Fibroblast of villous mesenchyme (primary cell): ENCODE results near the gene SPIN1. TPM values are rescaled to one million over a fixed set of nuclear protein-coding genes. Genes with fewer than 3 reads are reported as not detected.
"Not testable (repeated sequence)": the region's sequence is repeated elsewhere in the genome, so short reads cannot be mapped to it uniquely, and the experiment has no call there.

Experiments
- DNase-seq: peaks from one replicate; pipeline ENCODE4 v3.0.0-alpha.2; 2010; ENCODE audit warnings: low read depth
- H3K4me3 ChIP-seq: 2 replicates; pipeline ENCODE4 v1.5.1; 2011; ENCODE audit warnings: low read depth, mild to moderate bottlenecking, low read length
- total RNA-seq: library from RNA; depleted of rRNA; stranded (reverse); fragments of >200 nt; gene quantifications from 2 replicates; pipeline ENCODE4 v1.2.3, GENCODE V29; 2012
- TF ChIP-seq, protein P1 (sequence below): IDR thresholded peaks from 2 replicates; pipeline ENCODE4 v1.5.1; 2012; ENCODE audit warnings: low read depth, mild to moderate bottlenecking, low read length; ENCODE audit not compliant: insufficient read depth

Gene SPIN1
- total RNA-seq, 1 donor: 165 TPM

DNA sequence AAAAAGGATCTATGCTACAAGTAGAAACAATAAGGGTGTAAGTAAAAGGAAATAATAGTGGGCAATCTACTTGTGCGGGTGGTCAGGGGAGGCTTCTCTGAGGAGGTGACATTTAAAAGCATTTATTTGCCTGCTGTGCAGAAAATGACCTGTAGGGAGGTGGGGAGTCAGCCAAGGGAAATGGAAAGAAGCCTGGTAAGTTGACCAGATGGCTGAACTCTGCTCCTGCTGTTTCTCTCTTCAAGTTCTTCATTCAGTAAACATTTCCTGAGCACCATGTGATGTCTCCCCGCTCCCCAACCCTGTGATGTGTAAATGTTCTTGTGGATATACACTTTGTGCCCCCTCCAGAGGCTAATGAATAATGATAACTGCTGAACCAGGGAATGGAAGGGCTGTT lies 9.9 kb upstream of the SPIN1 start:
- peak; percentile 61 for DNase-seq
- TF ChIP-seq, protein P1, sequence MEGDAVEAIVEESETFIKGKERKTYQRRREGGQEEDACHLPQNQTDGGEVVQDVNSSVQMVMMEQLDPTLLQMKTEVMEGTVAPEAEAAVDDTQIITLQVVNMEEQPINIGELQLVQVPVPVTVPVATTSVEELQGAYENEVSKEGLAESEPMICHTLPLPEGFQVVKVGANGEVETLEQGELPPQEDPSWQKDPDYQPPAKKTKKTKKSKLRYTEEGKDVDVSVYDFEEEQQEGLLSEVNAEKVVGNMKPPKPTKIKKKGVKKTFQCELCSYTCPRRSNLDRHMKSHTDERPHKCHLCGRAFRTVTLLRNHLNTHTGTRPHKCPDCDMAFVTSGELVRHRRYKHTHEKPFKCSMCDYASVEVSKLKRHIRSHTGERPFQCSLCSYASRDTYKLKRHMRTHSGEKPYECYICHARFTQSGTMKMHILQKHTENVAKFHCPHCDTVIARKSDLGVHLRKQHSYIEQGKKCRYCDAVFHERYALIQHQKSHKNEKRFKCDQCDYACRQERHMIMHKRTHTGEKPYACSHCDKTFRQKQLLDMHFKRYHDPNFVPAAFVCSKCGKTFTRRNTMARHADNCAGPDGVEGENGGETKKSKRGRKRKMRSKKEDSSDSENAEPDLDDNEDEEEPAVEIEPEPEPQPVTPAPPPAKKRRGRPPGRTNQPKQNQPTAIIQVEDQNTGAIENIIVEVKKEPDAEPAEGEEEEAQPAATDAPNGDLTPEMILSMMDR: peak; percentile 34
- H3K4me3 ChIP-seq: no peak overlapping the region

DNA sequence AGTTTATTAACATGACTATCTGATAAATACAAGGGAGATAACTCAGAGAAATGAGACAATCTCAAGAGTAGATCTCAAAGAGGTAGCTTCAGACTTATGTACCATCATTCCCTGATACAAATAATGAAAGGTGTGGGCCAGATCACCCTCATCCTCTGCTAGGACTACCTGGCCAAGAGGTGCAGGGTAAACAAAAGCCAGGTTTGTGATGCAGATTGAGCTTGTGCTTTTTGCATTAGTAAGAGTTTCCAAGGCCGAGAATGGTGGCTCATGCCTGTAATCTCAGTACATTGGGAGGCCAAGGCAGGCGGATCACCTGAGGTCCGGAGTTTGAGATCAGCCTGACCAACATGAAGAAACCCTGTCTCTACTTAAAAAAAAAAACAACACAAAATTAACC lies 8.9 kb upstream of the SPIN1 start:
- no peak overlapping the region for H3K4me3 ChIP-seq
- TF ChIP-seq, protein P1: no peak
- no peak for DNase-seq

DNA sequence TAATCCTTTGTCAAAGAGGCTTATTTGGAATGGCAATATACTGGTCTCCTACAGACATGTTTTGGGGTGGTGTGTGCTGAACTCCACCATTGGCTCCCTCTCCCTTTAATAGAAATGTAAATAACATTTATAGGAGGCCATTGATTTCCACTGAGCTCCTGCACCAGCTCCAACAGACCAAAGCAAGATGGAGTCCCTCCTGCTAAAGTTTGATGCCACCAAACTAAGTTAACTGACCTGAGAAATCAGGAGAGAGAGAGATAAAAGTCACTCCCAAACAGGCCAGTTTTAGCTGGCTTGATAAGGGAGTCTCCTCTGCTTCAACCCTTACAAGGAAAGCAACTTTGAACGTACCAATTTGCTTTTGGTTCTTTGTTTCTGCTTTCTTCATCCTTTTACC lies 8.1 kb upstream of the SPIN1 start:
- DNase-seq: no peak
- no peak overlapping the region for H3K4me3 ChIP-seq
- TF ChIP-seq, protein P1: no peak

DNA sequence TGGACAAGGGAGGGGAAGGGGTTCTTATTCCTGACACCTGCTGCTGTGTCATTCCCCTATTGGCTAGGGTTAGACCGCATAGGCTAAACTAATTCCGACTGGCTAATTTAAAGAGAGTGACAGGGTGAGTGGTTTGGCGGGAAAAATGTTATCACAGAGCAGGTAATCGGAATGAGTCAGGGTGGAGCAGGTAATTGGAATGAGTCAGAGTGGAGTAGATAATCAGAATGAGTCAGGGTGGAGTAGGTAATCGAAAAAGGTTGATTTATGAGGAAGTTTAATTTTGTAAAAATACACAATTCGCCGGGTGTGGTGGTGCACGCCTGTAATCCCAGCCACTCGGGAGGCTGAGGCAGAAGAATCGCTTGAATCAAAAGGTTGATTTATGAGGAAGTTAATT lies 6.9 kb upstream of the SPIN1 start:
- H3K4me3 ChIP-seq, DNase-seq: not testable (repeated sequence)

DNA sequence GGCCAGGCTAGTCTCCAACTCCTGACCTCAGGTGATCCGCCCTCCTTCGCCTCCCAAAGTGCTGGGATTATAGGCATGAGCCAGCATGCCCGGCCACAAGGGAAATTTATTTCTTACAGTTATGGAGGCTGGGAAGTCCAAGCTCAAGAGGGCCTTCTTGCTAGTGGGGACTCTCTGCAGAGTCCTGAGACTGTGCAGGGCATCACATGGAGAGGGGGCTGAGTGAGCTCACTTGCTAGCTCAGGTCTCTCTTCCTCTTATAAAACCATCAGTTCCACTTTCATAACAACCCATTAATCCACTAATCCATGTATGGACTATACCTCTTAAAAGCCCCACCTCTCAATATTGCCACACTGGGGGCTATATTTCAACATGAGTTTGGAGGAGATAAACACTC lies 5.1 kb upstream of the SPIN1 start:
- no peak for DNase-seq
- TF ChIP-seq, protein P1: no peak
- no peak overlapping the region for H3K4me3 ChIP-seq

DNA sequence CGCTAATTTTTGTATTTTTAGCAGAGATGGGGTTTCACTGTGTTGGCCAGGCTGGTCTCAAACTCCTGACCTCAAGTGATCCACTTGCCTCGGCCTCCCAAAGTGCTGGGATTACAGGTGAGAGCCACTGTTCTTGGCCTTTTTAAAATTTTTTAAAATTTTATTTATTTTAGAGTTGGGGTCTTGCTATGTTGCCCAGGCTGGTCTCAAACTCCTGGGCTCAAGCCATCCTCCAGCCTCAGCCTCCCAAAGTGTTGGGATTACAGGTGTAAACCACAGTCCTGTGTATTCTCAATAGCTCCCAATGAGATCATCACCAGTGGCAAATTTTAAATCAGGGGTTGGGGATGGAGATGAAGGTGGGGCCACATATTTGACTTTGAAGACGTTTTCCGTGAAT lies 2.1 kb upstream of the SPIN1 start:
- DNase-seq, H3K4me3 ChIP-seq: not testable (repeated sequence)

DNA sequence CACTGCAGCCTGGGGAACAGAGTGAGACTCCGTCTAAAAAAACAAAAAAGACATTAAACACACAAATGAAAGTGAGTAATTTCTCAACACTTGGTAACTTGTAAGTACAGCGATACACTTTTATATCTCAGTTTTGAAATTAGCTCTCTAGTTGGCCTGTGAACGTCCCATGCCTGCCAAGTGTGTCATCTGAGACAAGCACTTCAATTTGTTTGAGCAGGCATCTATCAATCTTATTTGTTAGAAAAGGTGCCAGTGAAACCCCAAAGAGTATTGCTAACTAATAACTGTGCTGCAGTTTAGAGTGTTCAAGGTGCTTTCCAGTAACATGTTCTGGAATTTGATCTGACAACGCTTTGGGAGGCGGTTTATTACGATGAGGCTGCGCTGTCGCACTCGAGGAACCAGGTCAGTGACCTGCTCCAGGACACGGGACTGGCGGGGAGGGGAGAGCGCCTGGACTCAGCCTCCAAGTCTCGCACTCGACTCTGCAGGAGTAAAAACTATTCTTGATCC lies 1.1 kb upstream of the SPIN1 start:
- no peak for DNase-seq
- H3K4me3 ChIP-seq: peak overlapping the region; percentile 75
- TF ChIP-seq, protein P1: no peak

DNA sequence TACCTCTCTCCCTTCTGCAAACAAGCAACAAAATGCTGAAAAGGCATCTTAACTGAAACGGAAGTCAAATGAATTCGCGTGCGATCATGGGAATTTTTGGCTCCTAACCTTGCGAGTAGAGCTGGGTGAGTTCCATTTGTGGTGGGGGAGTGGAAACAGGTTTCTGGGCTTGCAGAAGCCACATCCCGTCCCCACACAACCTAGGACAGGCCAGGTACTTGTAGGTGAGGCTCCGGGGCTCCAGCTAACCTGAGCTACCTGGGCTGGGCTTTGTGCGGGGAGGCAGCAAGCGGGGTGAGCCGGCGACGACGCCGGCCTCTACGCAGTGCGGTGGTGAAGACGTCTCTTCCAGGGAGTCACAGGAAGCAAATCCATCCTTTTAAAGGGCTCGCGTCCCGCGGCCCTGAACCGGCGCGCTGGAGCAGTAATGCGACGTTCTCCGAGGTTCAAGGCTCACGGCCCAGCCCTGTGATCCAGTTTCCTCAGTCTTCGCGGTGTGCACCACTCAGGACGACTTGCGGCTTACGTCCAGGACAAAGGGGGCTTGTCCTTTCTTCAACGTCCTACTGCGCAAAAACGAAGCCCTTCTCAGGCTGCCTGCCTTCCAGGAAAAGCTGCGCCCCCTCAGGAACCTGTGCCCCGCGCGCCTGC lies 567 bp upstream of the SPIN1 start:
- TF ChIP-seq, protein P1: no peak
- DNase-seq: peak; percentile 63
- H3K4me3 ChIP-seq: peak overlapping the region; percentile 75
